HFFc6 (cell line): ENCODE measurements around the gene S100A8. TPM values are rescaled to one million over a fixed set of nuclear protein-coding genes. Genes with fewer than 3 reads are reported as not detected.

ENCODE experiments used
- DNase-seq: peaks from one replicate; pipeline ENCODE4 v3.0.0-alpha.2; 2018
- H3K27ac Mint-ChIP-seq: 2 replicates; pipeline ENCODE4 v1.8.0; 2020; ENCODE audit warnings: mild to moderate bottlenecking, mixed read lengths
- H3K27me3 Mint-ChIP-seq: 2 replicates; pipeline ENCODE4 v1.8.0; 2021; ENCODE audit warnings: mild to moderate bottlenecking, moderate library complexity, mixed read lengths; ENCODE audit not compliant: insufficient read depth
- H3K36me3 Mint-ChIP-seq: 2 replicates; pipeline ENCODE4 v1.8.0; 2021; ENCODE audit warnings: low read depth, mixed read lengths
- H3K4me1 Mint-ChIP-seq: 2 replicates; pipeline ENCODE4 v1.8.0; 2020; ENCODE audit warnings: low read depth, mixed read lengths
- H3K4me3 Mint-ChIP-seq: 2 replicates; pipeline ENCODE4 v1.8.0; 2020; ENCODE audit warnings: mild to moderate bottlenecking, moderate library complexity, mixed read lengths
- H3K9me3 Mint-ChIP-seq: 2 replicates; pipeline ENCODE4 v1.8.0; 2020; ENCODE audit warnings: mild to moderate bottlenecking, mixed read lengths
- CTCF ChIP-seq: fragments of 200-600 bp; sonication (generic); IDR thresholded peaks from 2 replicates; pipeline ENCODE4 v1.5.0; 2021; ENCODE audit warnings: antibody characterized with exemption, mild to moderate bottlenecking
- total RNA-seq, 6 experiments: library from RNA; stranded (reverse); fragmentation: NEBNext Ultra II Directional; extraction: Animal tissue kit (Norgen Biotek cat#: 25700); gene quantifications; 2 replicates in 1 of 6; 3 replicates in 5 of 6; pipeline ENCODE4 v1.2.3, GENCODE V29; 2021

Gene S100A8
- total RNA-seq, 6 experiments from 2014 or later = not detected

- no peak for DNase-seq
- peaks cover 36% of the 10 kb centered on the region for H3K27me3 Mint-ChIP-seq
- H3K36me3 Mint-ChIP-seq = no peaks in the 10 kb centered on the region
- no peaks in the 10 kb centered on the region for H3K4me1 Mint-ChIP-seq
- TF ChIP-seq CTCF = no peak
- H3K27ac Mint-ChIP-seq = no peak overlapping the region
- H3K9me3 Mint-ChIP-seq = no peaks in the 10 kb centered on the region
- no peak overlapping the region for H3K4me3 Mint-ChIP-seq
These were observed 36.2 kb downstream of the S100A8 start for GRCh38 chr1:153354515-153355193.

GRCh38 chr1:153353226-153353947, 37.5 kb downstream of the S100A8 start:
- no peaks in the 10 kb centered on the region for H3K36me3 Mint-ChIP-seq
- no peak overlapping the region for H3K4me3 Mint-ChIP-seq
- H3K27ac Mint-ChIP-seq = no peak overlapping the region
- TF ChIP-seq CTCF = peak; percentile 65
- DNase-seq = peak; percentile 3
- no peaks in the 10 kb centered on the region for H3K9me3 Mint-ChIP-seq
- H3K4me1 Mint-ChIP-seq = no peaks in the 10 kb centered on the region
- peaks cover 45% of the 10 kb centered on the region for H3K27me3 Mint-ChIP-seq

GRCh38 chr1:153352523-153352922, 38.4 kb downstream of the S100A8 start:
- no peaks in the 10 kb centered on the region for H3K36me3 Mint-ChIP-seq

GRCh38 chr1:153350321-153350957, 40.4 kb downstream of the S100A8 start:
- no peak for DNase-seq
- H3K4me3 Mint-ChIP-seq = no peak overlapping the region
- H3K36me3 Mint-ChIP-seq = no peaks in the 10 kb centered on the region
- H3K9me3 Mint-ChIP-seq = no peaks in the 10 kb centered on the region
- H3K27me3 Mint-ChIP-seq = peaks cover 38% of the 10 kb centered on the region
- no peak for TF ChIP-seq CTCF
- H3K4me1 Mint-ChIP-seq = no peaks in the 10 kb centered on the region
- H3K27ac Mint-ChIP-seq = no peak overlapping the region

More at GRCh38 chr1:153352523-153352922, 38.4 kb downstream of the S100A8 start:
- Mint-ChIP-seq H3K4me1 (no peaks in the 10 kb centered on the region), H3K4me3 (no peak overlapping the region), H3K27me3 (peaks cover 44% of the 10 kb centered on the region), H3K27ac (no peak overlapping the region), H3K9me3 (no peaks in the 10 kb centered on the region)
- DNase-seq = peak; percentile 54
- peak; percentile 97 for TF ChIP-seq CTCF

- Mint-ChIP-seq H3K9me3 (no peaks in the 10 kb centered on the region), H3K27me3 (peaks cover 34% of the 10 kb centered on the region), H3K4me1 (no peaks in the 10 kb centered on the region), H3K36me3 (no peaks in the 10 kb centered on the region), H3K4me3 (no peak overlapping the region), H3K27ac (no peak overlapping the region)
- no peak for TF ChIP-seq CTCF
- DNase-seq = no peak
These were observed 41.2 kb downstream of the S100A8 start for GRCh38 chr1:153349363-153350320.
